ENCODE measurements around the gene SLC22A23. TPM values are rescaled to one million over a fixed set of nuclear protein-coding genes. Genes with fewer than 3 reads are reported as not detected.
A peak's percentile ranks its signal among the peaks of the same experiment; 100 is the strongest.

The SLC22A23 gene
- total RNA-seq, 3 donors from 2014 or later = 61.5 to 160 (median 74.7) TPM

- DNase-seq (no peak), ATAC-seq (no peak)
- TF ChIP-seq CTCF (IDR thresholded peaks at IDR 0.05) = no peak
- Histone ChIP-seq H3K4me1 (ENCODE audit: low read depth) (peaks cover 15% of the 10 kb centered on the region), H3K36me3 (ENCODE audit: low read depth) (no peaks in the 10 kb centered on the region), H3K4me3 (no peak overlapping the region), H3K9me3 (no peaks in the 10 kb centered on the region)
- intact Hi-C loops (cut with DNase I, micrococcal nuclease) = no loop called here
Observed at GRCh38 chr6:3333263-3333662, 123.6 kb downstream of the SLC22A23 start.

- DNase-seq (no peak), ATAC-seq (no peak)
- Histone ChIP-seq H3K9me3 (no peaks in the 10 kb centered on the region), H3K36me3 (ENCODE audit: low read depth) (no peaks in the 10 kb centered on the region), H3K4me1 (ENCODE audit: low read depth) (peaks cover 7% of the 10 kb centered on the region), H3K4me3 (no peak overlapping the region)
- no peak for TF ChIP-seq CTCF (IDR thresholded peaks at IDR 0.05)
- intact Hi-C loops (cut with DNase I, micrococcal nuclease) = no loop called here
Observed at GRCh38 chr6:3331971-3332370, 124.9 kb downstream of the SLC22A23 start.

DNA sequence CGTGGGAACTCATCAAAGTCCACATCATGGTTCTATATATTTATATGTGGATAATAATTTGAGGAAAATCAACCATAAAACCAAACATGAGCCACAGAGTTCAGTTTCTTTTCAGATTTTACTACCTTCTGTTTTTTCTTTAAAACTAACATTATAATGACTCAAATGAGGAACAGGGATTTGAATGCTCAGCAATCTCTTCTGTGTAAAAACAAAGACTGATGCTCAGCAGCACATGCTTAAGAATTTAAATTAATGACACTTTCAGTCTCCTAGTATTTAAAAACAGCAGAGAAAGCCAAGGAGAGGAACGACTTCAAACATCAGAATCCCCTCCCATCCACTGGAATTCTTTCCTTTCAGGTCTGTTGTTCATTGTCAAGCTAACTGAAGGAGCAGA lies 125.4 kb downstream of the SLC22A23 start:
- DNase-seq (no peak), ATAC-seq (no peak)
- TF ChIP-seq CTCF (IDR thresholded peaks at IDR 0.05) = no peak
- Histone ChIP-seq H3K4me1 (ENCODE audit: low read depth) (peaks cover 7% of the 10 kb centered on the region), H3K36me3 (ENCODE audit: low read depth) (no peaks in the 10 kb centered on the region), H3K9me3 (no peaks in the 10 kb centered on the region), H3K4me3 (no peak overlapping the region)
- intact Hi-C loops (cut with DNase I, micrococcal nuclease) = no loop called here

- Histone ChIP-seq H3K36me3 (ENCODE audit: low read depth) (no peaks in the 10 kb centered on the region), H3K4me1 (ENCODE audit: low read depth) (peaks cover 7% of the 10 kb centered on the region), H3K9me3 (no peaks in the 10 kb centered on the region), H3K4me3 (no peak overlapping the region)
- TF ChIP-seq CTCF (IDR thresholded peaks at IDR 0.05) = no peak
- DNase-seq = no peak
- intact Hi-C loops (cut with DNase I, micrococcal nuclease) = no loop called here
- ATAC-seq = no peak
Observed at GRCh38 chr6:3330199-3330598, 126.7 kb downstream of the SLC22A23 start.

- Histone ChIP-seq H3K36me3 (ENCODE audit: low read depth) (no peaks in the 10 kb centered on the region), H3K4me1 (ENCODE audit: low read depth) (peaks cover 1% of the 10 kb centered on the region), H3K4me3 (no peak overlapping the region), H3K9me3 (no peaks in the 10 kb centered on the region)
- intact Hi-C loops (cut with DNase I, micrococcal nuclease) = no loop called here
- TF ChIP-seq CTCF (IDR thresholded peaks at IDR 0.05) = no peak
- DNase-seq = no peak
- peak; percentile 6 for ATAC-seq
Observed at GRCh38 chr6:3329393-3330051, 127.3 kb downstream of the SLC22A23 start.

- H3K36me3 ChIP-seq (ENCODE audit: low read depth) = no peaks in the 10 kb centered on the region
- no peak for TF ChIP-seq CTCF (IDR thresholded peaks at IDR 0.05)
- intact Hi-C loops (cut with DNase I, micrococcal nuclease) = no loop called here
- no peaks in the 10 kb centered on the region for H3K4me1 ChIP-seq (ENCODE audit: low read depth)
- no peak overlapping the region for H3K4me3 ChIP-seq
- DNase-seq = no peak
- ATAC-seq = no peak
- no peaks in the 10 kb centered on the region for H3K9me3 ChIP-seq
Observed at GRCh38 chr6:3328796-3329195, 128.1 kb downstream of the SLC22A23 start.

Measured in mucosa of descending colon (tissue), 3 donors.